ENCODE data around the gene NMBR.
"Not testable (repeated sequence)": the region's sequence is repeated elsewhere in the genome, so short reads cannot be mapped to it uniquely, and the experiment has no call there.

Gene NMBR

DNA sequence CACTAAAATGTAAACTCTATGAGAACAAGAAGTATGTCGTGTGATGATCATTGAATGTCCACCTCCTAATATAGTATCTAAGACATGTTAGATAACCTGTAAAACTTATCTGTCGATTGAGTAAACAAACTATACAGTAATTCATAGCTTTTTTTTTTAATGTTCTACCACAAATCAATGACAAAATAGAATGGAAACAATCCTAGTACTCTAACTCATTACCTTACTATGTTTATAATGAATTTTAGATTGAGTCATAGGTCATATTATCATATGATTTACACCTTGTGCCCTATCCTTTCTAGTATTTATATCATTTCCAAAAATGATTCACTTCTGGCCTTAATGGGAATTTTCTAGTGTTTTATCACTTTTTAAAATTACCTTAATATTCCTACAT is 6.3 kb upstream of the NMBR start:
- DNase-seq, result no peak

- DNase-seq, result no peak
Observed at GRCh38 chr6:142152746-142153145, 5.8 kb upstream of the NMBR start.

GRCh38 chr6:142141531-142141930 is 5.4 kb downstream of the NMBR start:
- DNase-seq, result not testable (repeated sequence)

- DNase-seq, result no peak
Observed at GRCh38 chr6:142138876-142139275, 8.0 kb downstream of the NMBR start.

DNA sequence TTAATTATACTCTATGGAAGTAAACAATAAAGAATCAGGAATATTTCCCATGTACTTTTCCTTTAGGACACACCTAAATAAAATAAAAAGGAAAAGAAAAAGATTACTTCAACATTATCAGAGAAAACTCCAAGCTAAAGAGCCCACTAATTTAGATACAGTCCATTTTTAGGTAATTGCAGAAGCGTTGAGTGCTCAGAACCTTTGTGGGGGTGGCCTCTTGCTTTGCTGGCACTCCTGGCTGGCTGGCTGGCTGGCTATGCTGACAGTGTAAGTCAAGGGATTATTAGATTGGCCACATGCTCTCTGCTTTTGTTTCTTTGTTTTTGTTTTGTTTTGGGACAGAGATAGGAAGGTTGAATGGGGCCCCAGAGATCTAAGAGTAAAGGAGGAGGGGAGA is 14.3 kb downstream of the NMBR start, which contains the start of gene GJE1:
TSS of gene GJE1 (plus strand) at position 301 of the 400 bp plus-strand sequence. CDS start 234 bp downstream, outside the sequence.
- DNase-seq, result no peak

- DNase-seq, result no peak
Observed at GRCh38 chr6:142130814-142131213, 16.1 kb downstream of the NMBR start.

- DNase-seq, result no peak
Observed at GRCh38 chr6:142121342-142121741, 25.6 kb downstream of the NMBR start.

- no peak for DNase-seq
Observed at GRCh38 chr6:142118925-142119324, 28.0 kb downstream of the NMBR start.

- no peak for DNase-seq
Observed at GRCh38 chr6:142118328-142118727, 28.6 kb downstream of the NMBR start.

DNA sequence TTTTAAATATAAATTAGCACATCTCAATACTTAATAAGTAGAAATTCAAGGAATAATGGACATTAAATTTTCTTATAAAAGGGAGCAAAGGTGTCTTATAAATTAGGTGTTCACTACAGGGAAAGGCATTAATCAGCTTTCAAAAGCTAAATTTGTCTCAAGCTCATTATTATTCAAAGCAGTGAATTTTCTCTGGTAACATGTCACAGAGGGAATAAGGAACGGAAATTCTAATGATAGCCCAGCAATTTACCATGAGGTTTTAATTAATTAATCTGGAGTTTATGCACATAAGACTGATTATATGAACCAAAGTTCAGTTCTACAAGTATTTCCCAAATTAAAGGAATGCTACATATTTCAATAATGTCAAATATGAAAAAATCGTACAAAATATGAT is 29.6 kb downstream of the NMBR start:
- DNase-seq, result no peak

DNA sequence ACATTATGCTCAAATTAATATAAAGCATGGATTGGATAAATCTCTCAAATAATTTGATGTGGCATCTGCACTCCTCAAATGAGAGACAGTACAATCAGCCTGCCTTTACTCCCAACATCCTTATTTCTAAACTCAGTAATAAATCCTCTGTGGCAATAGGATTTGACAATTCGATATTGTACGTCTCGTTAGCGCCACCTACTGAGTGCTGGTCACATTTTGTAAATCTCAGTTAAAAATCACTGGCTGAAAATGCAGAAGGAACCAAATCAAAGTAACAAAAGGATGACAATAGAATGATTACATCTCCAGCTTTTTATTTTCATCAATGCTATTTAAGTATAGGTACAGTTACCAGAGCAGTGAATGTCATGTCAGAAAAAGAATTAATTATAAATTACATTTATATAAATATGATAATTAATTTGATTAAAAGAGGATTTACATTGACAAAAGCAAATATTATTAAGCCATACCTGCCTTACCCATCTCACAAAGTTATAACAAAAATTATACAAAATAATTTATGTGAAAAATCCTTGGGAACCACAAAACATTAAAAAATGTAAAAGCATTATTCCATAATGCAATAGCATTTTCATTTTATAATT is 34.4 kb downstream of the NMBR start:
- peak; percentile 37 to 71 for DNase-seq

DNA sequence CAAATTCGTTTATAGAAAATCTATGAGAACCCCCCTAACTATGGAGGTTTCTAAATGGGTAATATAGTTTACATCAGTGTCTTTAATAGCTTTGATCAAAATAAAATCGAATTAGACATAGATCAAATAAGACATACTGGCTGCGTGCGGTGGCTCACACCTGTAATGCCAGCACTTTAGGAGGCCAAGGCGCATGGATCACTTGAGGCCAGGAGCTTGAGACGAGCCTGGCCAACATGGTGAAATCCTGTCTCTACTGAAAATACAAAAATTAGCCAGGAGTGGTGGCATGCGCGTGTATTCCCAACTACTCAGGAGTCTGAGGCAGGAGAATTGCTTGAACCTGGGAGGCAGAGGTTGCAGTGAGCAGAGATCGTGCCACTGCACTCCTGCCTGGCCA is 36.1 kb downstream of the NMBR start:
- not testable (repeated sequence) for DNase-seq

DNA sequence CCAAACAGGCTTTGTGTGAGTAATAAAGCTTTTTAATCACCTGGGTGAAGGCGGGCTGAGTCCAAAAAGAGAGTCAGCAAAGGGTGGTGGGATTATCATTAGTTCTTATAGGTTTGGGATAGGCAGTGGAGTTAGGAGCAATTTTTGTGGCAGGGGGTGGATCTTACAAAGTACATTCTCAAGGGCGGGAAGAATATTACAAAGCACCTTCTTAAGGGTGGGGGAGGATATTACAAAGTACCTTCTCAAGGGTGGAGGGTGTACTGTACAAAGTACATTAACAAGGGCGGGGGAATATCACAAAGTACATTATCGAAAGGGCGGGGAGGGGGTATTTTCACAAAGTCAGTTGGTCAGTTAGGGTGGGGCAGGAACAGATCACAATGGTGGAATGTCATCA is 42.1 kb downstream of the NMBR start:
- DNase-seq, result not testable (repeated sequence)

GRCh38 chr6:142088858-142089216 is 58.1 kb downstream of the NMBR start:
- DNase-seq, result no peak

DNA sequence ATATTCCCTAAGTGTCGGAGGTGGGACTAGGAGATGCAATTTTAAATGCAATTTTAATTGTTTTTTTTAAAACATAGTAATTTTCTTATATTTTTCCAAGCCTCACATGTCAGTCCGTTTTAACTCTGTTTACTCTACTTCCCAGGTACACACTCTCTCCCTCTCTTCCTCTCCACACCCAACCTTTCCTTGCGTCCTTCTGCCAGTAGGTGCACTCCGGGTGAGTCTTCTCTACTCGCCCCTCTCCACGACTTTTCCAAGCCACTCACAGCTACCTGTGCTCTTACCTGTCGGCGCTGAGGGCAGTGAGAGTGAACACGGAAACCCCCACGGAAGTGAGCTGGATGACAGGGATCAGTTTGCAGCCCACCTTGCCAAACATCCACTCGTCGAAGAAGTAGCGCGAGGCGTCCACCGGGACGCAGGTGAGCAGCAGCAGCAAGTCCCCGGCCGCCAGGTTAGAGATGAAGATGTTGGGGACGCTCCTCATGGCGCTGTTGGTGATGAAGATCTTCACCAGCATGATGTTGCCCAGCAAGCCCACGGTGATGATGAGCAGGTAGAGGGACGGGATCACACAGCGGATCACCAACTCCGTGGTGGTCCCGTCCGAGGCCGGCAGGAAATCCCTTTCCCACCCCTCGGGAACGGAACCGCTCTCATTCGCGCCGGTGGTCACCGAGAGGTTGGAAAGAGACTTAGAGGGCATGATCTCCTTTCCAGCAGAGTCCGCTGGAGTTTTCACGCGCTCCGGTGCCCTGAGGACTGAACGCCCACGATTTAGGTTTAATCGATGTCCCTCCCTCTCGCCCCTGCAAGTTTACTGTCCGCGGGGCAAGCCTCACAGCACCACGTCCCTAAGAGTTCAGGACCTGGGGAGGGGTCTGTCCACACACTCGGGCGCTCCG is 58.7 kb downstream of the NMBR start:
- DNase-seq, result no peak

DNA sequence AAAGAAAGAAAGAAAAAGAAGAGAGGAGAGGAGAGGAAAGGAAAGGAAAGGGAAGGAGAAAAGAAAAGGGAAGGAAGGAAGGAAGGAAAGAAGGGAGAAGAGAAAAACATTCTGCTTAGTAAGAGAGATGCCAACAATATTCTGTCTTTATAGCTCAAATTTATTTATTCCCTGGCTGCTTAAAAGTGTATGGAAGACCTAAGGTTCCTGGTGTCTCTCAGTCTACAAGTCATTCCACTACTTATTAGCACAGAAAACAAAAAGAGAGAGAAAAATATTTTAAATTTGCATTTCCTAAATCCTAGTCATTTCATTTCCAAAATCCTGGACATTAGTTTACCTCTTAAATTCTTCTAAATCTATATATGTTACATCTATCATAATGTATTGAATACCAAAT is 67.8 kb downstream of the NMBR start:
- DNase-seq, result no peak

DNA sequence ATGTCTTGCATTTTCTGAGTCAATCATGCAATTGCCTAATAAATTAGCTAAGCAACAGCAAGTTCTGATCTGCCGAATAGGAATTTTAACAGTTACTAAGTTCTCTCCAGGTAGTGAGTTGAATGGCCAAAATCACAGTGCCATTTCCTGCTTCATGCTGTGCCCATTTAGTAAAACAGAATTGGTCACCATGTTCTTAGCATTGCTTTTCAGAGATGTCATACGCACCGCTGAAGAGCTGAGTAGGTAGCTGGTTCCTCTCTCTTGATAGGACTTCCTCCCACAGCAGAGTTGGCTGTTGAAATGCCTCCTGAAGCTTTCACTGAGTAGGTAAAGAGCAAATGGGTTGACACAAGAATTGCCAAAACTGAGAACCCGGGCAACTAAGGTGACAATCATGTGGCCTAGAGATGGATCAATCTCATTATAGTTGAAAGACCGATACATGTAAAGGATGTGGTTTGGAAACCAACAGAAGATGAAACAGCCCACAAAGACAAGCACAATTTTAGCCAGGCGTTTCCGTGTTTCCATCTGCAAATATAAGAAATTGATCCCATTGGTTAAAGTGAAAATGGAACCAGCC is 71.3 kb downstream of the NMBR start:
- peak in 1 of 2 donors; percentile 19 for DNase-seq

DNA sequence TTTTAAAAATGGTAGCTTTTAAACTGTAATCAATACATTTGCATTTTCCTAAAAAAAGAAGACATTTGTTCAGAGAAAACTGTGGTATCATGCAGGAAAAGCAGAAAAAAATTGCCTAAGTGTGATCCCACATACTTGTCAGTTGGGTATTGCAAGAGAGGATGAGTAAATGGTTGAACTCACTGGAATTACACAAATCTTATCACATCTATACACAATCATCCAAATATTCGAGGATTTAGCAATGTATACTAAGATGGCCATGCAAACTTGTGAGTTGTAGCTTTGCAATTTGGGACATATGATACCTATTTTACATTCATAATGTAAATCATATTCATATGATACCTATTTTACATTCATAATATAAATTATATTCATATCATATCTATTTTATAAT is 72.4 kb downstream of the NMBR start:
- no peak for DNase-seq

- no peak for DNase-seq
Observed at GRCh38 chr6:142071981-142072380, 74.9 kb downstream of the NMBR start.

DNA sequence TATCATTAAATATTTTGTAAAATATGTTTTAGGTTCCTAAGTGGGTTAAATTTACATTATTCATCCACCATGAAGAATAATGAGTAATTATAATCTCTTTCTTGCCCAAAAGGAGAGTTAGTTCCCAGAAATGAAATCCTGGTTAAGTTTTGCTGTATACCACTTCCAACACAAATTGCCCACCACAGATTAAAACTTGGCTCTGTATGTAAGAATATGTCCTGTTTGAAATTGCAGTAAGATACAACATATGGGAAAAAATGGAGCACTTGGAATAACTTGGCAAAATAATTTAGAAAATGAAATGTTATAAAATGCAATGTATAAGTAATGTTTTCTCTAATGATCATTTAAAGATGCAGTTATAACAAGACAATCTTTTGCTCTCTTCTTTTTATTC is 78.5 kb downstream of the NMBR start:
- DNase-seq, result no peak

DNA sequence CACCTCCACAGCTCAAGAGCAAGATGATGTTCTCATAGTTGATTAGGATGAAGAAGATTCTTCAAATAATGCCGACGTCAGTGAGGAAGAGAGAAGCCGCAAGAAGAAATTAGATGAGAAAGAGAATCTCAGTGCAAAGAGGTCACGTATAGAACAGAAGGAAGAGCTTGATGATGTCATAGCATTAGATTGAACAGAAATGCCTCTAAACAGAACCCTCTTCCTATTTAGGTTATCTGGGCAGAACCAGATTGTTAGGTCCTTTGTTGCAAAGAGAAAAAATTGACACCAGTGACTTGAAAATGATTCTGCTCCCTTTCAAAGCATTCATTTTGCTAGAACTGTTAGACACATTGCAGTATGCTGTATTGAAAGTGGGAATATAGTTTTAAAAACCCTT is 84.1 kb downstream of the NMBR start:
- DNase-seq, result not testable (repeated sequence)

GRCh38 chr6:142058551-142059290 is 88.2 kb downstream of the NMBR start:
- DNase-seq, result no peak

GRCh38 chr6:142055219-142055618 is 91.7 kb downstream of the NMBR start:
- DNase-seq, result no peak
